Calu3 (cell line): Measurements from ENCODE around the gene PEX11B. TPM values are rescaled to one million over a fixed set of nuclear protein-coding genes. Genes with fewer than 3 reads are reported as not detected.
A peak's percentile ranks its signal among the peaks of the same experiment; 100 is the strongest.

Experiments
- Bru-seq: library from RNA; stranded (reverse); fragments of 400-500 nt; gene quantifications from one replicate; lab custom pipeline; 2021; lab: Mats Ljungman, UMichigan
- BruChase-seq, 2 experiments: library from RNA; stranded (reverse); fragments of 400-500 nt; gene quantifications; one replicate each; lab custom pipeline; 2021; lab: Mats Ljungman, UMichigan
- BruUV-seq: library from RNA; stranded (reverse); fragments of 400-500 nt; replicated peaks from 2 replicates; lab custom pipeline; 2021; lab: Mats Ljungman, UMichigan
- CTCF ChIA-PET: fragments of 300-600 bp; sonication (Branson Sonifier 250); formaldehyde crosslinking; loops from one replicate; lab custom pipeline; 2022; ENCODE audit warnings: antibody characterized with exemption; lab: Charles Lee
- DNase-seq: peaks from one replicate; pipeline ENCODE4 v3.0.0; 2022
- H3K27ac Mint-ChIP-seq: one replicate; pipeline ENCODE4 v1.8.0; 2022; ENCODE audit warnings: mixed read lengths; ENCODE audit not compliant: unreplicated experiment
- H3K27me3 Mint-ChIP-seq: one replicate; pipeline ENCODE4 v1.8.0; 2022; ENCODE audit warnings: mixed read lengths; ENCODE audit not compliant: unreplicated experiment
- H3K36me3 Mint-ChIP-seq: one replicate; pipeline ENCODE4 v1.8.0; 2022; ENCODE audit warnings: mild to moderate bottlenecking, moderate library complexity, mixed read lengths; ENCODE audit not compliant: insufficient read depth, unreplicated experiment
- H3K4me1 Mint-ChIP-seq: one replicate; pipeline ENCODE4 v1.8.0; 2022; ENCODE audit warnings: mild to moderate bottlenecking, low read depth, mixed read lengths; ENCODE audit not compliant: unreplicated experiment
- H3K4me3 Mint-ChIP-seq: one replicate; pipeline ENCODE4 v1.8.0; 2022; ENCODE audit warnings: mild to moderate bottlenecking, low read depth, moderate library complexity, mixed read lengths; ENCODE audit not compliant: unreplicated experiment
- H3K9me3 Mint-ChIP-seq: one replicate; pipeline ENCODE4 v1.8.0; 2022; ENCODE audit warnings: low read depth, mixed read lengths; ENCODE audit not compliant: unreplicated experiment
- intact Hi-C: fragments of 100-400 bp; cut with micrococcal nuclease; formaldehyde crosslinking; loops from one replicate; pipeline ENCODE4 v1.10.0; 2022; ENCODE audit not compliant: unreplicated experiment
- long read RNA-seq: library from polyadenylated mRNA; stranded (forward); transcript quantifications from one replicate; pipeline ENCODE4 v2.0.0, GENCODE V29; 2022
- total RNA-seq: library from RNA; stranded (reverse); gene quantifications from 2 replicates; pipeline ENCODE4 v1.2.3, GENCODE V29; 2022
- TF ChIP-seq, protein P1 (sequence below): fragments of 200-600 bp; IDR thresholded peaks from one replicate; pipeline ENCODE4 v1.8.0; 2022; ENCODE audit warnings: antibody characterized with exemption; ENCODE audit not compliant: unreplicated experiment

PEX11B gene, protein sequence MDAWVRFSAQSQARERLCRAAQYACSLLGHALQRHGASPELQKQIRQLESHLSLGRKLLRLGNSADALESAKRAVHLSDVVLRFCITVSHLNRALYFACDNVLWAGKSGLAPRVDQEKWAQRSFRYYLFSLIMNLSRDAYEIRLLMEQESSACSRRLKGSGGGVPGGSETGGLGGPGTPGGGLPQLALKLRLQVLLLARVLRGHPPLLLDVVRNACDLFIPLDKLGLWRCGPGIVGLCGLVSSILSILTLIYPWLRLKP
- 27.1 and 27.3 TPM in 2 replicates for total RNA-seq
- Bru-seq, nascent RNA: percentile 71 among the genes with signal in this experiment
- BruChase-seq, experiment 1, labeled RNA remaining after a 6-hour chase: percentile 74 among the genes with signal in this experiment
- percentile 86 among the genes with signal in this experiment for BruChase-seq, experiment 2, labeled RNA remaining after a 2-hour chase
- long read RNA-seq, transcript PEX11B-201 (4 exons, 1,740 nt): major isoform, 50 of 56 reads
- long read RNA-seq, partial matches to known transcripts: 2 of 56 reads
- long read RNA-seq, other reads (novel, unspliced or antisense): 4 of 56 reads

DNA sequence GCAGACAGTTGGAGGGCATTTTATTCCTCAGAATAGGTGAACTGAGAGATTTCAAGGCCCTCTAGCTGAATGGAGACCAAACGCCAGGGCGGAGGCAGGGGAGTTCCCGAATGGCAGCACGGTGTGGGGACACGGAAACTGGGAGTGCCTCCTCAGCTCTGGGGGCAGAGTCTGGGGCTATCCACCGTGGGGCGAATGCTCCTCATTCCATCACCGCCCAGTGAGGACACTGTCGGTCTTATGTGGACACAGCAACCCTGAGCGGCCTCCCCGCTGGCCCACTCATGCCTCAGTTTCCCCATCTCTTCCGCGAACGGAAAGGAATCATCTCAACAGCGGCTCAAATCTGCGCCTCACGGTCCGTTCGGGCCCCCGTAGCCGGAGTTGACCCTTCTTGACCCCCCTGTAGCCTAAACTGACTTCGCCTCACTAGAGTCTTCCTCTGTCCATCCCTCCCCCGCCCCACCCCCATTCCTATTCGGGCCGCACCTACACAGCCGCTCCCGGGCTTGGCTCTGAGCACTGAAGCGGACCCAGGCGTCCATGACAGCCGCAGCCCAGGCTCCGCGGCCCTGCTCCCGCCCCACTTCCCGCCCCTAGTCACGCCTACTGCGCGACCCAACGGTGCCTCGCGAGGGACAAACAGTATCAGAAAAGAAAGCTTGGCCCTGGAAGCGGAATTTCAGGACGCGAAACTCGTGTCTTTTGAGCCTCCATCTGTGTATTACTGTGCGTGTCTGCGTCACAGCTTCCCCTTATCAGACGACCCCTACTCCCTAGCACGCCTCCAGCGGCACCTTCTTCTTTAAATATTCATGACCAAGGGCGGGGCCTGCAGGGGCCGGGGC, at the start of gene PEX11B:
TSS of gene PEX11B (minus strand) at position 574 of the 848 bp plus-strand sequence. CDS start at position 545, 29 bp downstream.
- TF ChIP-seq, protein P1, sequence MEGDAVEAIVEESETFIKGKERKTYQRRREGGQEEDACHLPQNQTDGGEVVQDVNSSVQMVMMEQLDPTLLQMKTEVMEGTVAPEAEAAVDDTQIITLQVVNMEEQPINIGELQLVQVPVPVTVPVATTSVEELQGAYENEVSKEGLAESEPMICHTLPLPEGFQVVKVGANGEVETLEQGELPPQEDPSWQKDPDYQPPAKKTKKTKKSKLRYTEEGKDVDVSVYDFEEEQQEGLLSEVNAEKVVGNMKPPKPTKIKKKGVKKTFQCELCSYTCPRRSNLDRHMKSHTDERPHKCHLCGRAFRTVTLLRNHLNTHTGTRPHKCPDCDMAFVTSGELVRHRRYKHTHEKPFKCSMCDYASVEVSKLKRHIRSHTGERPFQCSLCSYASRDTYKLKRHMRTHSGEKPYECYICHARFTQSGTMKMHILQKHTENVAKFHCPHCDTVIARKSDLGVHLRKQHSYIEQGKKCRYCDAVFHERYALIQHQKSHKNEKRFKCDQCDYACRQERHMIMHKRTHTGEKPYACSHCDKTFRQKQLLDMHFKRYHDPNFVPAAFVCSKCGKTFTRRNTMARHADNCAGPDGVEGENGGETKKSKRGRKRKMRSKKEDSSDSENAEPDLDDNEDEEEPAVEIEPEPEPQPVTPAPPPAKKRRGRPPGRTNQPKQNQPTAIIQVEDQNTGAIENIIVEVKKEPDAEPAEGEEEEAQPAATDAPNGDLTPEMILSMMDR: no peak
- no TSS peak for BruUV-seq
- Mint-ChIP-seq H3K27ac (peak within 1 kb of the TSS; percentile 78), H3K4me3 (peak within 1 kb of the TSS; percentile 74), H3K4me1 (peaks cover 15% of the 10 kb centered on the region), H3K9me3 (no peaks in the 10 kb centered on the region), H3K36me3 (peaks cover 39% of the 10 kb centered on the region), H3K27me3 (no peaks in the 10 kb centered on the region)
- intact Hi-C loops: no loop called here
- CTCF ChIA-PET: interaction anchor here (0.5 to 2.0 kb wide), 6 partner anchors 9 to 73 kb away, joined by 3 to 18 read pairs (median 6); partner anchors contain the start of genes NUDT17, PIAS3 and RBM8A
- peak; percentile 90 for DNase-seq

DNA sequence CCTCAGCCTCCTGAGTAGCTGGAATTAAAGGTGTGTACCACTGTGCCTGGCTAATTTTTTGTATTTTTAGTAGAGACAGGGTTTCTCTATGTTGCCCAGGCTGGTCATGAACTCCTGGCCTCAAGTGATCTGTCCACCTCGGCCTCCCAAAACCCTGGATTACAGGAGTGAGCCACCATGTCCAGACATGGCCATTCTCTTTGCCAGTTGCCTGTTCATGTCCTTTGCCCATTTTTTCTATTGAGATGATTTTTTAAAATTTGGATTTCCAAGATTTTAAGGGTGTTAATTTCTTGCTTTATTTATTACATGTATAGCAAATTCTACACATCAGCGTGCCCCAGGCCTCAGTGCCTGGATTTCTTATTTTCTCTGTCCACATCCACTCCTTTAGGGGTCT, 48.8 kb upstream of the PEX11B start:
- CTCF ChIA-PET: no interaction called here
- BruUV-seq: no TSS peak

DNA sequence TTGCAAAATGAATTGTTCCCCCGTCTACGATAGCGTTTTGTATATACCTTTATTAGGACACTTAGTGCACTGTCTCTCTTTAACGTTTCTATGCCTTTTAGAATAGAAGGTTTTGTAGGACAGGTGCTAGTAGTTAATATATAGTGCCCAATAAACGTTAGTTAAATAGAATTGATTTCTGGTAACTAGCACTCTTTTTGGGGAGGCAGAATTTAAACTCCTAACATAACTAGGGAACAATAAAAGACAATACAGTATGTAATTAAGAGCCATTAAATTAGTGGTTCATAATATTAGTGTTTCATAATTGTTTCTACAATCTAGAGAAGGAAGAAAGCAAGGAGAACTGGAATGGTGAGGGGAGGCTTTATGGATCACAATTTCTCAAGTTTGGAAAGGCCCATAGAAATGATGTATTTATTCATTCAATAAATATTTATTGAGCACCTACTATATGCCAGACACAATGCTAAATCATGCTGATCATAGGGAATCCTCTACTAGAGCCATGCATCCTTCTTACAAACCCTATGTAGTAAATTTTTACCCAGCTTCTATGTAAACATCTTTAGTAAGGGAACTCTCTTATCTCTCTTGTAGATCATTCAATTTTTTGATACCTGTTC, 46.7 kb upstream of the PEX11B start:
- DNase-seq: no peak
- H3K27me3 Mint-ChIP-seq: peaks cover 38% of the 10 kb centered on the region
- H3K36me3 Mint-ChIP-seq: peaks cover 27% of the 10 kb centered on the region
- peaks cover 48% of the 10 kb centered on the region for H3K4me1 Mint-ChIP-seq
- BruUV-seq: no TSS peak
- H3K27ac Mint-ChIP-seq: peak overlapping the region; percentile 74
- TF ChIP-seq, protein P1: no peak
- CTCF ChIA-PET: interaction anchor here (0.6 to 2.6 kb wide), 8 partner anchors 12 to 140 kb away, joined by 3 to 20 read pairs (median 7); partner anchors contain the start of genes NUDT17, PIAS3 and RBM8A
- H3K9me3 Mint-ChIP-seq: no peaks in the 10 kb centered on the region
- peak overlapping the region; percentile 89 for H3K4me3 Mint-ChIP-seq
- intact Hi-C loops: loop anchor here (2.0 kb wide), 1 partner anchor 38 kb away; the partner anchor contains the start of gene RBM8A

More for the DNA sequence above, 48.8 kb upstream of the PEX11B start:
- intact Hi-C loops: no loop called here
- H3K4me1 Mint-ChIP-seq: peaks cover 30% of the 10 kb centered on the region
- H3K27me3 Mint-ChIP-seq: peaks cover 17% of the 10 kb centered on the region
- H3K4me3 Mint-ChIP-seq: no peak overlapping the region
- peaks cover 10% of the 10 kb centered on the region for H3K36me3 Mint-ChIP-seq
- TF ChIP-seq, protein P1: no peak
- H3K27ac Mint-ChIP-seq: no peak overlapping the region
- no peaks in the 10 kb centered on the region for H3K9me3 Mint-ChIP-seq
- no peak for DNase-seq
